Measurements from ENCODE around the gene COL18A1. TPM values are rescaled to one million over a fixed set of nuclear protein-coding genes. Genes with fewer than 3 reads are reported as not detected.

COL18A1 gene
- polyA plus RNA-seq, 1 of the 3 experiments (the other 2 are of a cell fraction): 118 TPM

DNA sequence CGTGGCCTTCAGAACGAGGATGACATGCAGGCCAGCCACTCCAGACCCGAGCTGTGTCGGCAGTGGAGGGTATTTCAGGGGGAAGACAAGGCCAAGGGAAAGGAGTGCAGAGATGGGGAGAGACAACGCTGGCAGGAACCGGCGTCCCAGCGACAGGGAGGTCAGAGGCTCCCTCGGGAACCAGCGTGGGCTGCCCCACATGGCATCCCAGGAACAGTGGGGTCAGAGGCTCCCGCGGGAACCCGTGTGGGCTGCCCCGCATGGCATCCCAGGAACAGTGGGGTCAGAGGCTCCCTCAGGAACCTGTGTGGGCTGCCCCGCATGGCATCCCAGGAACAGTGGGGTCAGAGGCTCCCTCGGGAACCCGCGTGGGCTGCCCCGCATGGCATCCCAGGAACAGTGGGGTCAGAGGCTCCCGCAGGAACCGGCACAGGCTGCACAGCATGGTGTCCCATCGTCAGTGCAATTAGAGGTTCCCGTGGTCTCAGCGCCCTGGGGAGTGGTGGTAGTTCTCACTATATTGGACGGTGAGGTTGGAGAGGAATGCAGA is 94.3 kb downstream of the COL18A1 start:
- CTCF ChIA-PET: no interaction called here

More for the DNA sequence above, 94.3 kb downstream of the COL18A1 start:
- H3K9ac ChIP-seq: no peak overlapping the region
- no peak overlapping the region for H3K27ac ChIP-seq (ENCODE audit: low read depth in 2 of 2, low read length in 1 of 2)
- no peak overlapping the region for H3K4me2 ChIP-seq
- no peaks in the 10 kb centered on the region for H3K79me2 ChIP-seq (ENCODE audit: insufficient read depth)
- no peaks in the 10 kb centered on the region for H3K9me2 ChIP-seq
- no peak overlapping the region for H3K4me3 ChIP-seq (ENCODE audit: low read depth in 2 of 2, low read length in 1 of 2)
- H3K4me1 ChIP-seq (ENCODE audit: control insufficient read depth in 1 of 2, insufficient read depth in 2 of 2, low read depth in 1 of 2, low read length in 1 of 2): no peaks in the 10 kb centered on the region
- WGBS (ENCODE audit: low lambda C conversion rate): 81% methylated on average over 19 of the region's 25 CpGs
- H3F3A ChIP-seq (replicated peaks; ENCODE audit: insufficient read depth): peaks cover 5% of the 10 kb centered on the region
- TF ChIP-seq SMC3 (IDR thresholded peaks at IDR 0.05; ENCODE audit: low read depth, low read length) (no peak), RFX5 (IDR thresholded peaks at IDR 0.05; ENCODE audit: low read length) (no peak), FOXJ3 (CRISPR knock-in tag; IDR thresholded peaks at IDR 0.05) (no peak), CHD2 (IDR thresholded peaks at IDR 0.05; ENCODE audit: low read length, partially characterized antibody) (no peak), EZH2phosphoT487 (IDR thresholded peaks at IDR 0.05; ENCODE audit: borderline replicate concordance, low read depth) (no peak)
- TF ChIP-seq, protein P1, sequence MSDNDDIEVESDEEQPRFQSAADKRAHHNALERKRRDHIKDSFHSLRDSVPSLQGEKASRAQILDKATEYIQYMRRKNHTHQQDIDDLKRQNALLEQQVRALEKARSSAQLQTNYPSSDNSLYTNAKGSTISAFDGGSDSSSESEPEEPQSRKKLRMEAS (IDR thresholded peaks at IDR 0.05; ENCODE audit: low read depth): no peak
- TF ChIP-seq, protein P2, sequence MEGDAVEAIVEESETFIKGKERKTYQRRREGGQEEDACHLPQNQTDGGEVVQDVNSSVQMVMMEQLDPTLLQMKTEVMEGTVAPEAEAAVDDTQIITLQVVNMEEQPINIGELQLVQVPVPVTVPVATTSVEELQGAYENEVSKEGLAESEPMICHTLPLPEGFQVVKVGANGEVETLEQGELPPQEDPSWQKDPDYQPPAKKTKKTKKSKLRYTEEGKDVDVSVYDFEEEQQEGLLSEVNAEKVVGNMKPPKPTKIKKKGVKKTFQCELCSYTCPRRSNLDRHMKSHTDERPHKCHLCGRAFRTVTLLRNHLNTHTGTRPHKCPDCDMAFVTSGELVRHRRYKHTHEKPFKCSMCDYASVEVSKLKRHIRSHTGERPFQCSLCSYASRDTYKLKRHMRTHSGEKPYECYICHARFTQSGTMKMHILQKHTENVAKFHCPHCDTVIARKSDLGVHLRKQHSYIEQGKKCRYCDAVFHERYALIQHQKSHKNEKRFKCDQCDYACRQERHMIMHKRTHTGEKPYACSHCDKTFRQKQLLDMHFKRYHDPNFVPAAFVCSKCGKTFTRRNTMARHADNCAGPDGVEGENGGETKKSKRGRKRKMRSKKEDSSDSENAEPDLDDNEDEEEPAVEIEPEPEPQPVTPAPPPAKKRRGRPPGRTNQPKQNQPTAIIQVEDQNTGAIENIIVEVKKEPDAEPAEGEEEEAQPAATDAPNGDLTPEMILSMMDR (IDR thresholded peaks at IDR 0.05): no peak
- TF ChIP-seq, protein P3, sequence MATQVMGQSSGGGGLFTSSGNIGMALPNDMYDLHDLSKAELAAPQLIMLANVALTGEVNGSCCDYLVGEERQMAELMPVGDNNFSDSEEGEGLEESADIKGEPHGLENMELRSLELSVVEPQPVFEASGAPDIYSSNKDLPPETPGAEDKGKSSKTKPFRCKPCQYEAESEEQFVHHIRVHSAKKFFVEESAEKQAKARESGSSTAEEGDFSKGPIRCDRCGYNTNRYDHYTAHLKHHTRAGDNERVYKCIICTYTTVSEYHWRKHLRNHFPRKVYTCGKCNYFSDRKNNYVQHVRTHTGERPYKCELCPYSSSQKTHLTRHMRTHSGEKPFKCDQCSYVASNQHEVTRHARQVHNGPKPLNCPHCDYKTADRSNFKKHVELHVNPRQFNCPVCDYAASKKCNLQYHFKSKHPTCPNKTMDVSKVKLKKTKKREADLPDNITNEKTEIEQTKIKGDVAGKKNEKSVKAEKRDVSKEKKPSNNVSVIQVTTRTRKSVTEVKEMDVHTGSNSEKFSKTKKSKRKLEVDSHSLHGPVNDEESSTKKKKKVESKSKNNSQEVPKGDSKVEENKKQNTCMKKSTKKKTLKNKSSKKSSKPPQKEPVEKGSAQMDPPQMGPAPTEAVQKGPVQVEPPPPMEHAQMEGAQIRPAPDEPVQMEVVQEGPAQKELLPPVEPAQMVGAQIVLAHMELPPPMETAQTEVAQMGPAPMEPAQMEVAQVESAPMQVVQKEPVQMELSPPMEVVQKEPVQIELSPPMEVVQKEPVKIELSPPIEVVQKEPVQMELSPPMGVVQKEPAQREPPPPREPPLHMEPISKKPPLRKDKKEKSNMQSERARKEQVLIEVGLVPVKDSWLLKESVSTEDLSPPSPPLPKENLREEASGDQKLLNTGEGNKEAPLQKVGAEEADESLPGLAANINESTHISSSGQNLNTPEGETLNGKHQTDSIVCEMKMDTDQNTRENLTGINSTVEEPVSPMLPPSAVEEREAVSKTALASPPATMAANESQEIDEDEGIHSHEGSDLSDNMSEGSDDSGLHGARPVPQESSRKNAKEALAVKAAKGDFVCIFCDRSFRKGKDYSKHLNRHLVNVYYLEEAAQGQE (IDR thresholded peaks at IDR 0.05; ENCODE audit: low read depth, low read length): no peak
- TF ChIP-seq, protein P4, sequence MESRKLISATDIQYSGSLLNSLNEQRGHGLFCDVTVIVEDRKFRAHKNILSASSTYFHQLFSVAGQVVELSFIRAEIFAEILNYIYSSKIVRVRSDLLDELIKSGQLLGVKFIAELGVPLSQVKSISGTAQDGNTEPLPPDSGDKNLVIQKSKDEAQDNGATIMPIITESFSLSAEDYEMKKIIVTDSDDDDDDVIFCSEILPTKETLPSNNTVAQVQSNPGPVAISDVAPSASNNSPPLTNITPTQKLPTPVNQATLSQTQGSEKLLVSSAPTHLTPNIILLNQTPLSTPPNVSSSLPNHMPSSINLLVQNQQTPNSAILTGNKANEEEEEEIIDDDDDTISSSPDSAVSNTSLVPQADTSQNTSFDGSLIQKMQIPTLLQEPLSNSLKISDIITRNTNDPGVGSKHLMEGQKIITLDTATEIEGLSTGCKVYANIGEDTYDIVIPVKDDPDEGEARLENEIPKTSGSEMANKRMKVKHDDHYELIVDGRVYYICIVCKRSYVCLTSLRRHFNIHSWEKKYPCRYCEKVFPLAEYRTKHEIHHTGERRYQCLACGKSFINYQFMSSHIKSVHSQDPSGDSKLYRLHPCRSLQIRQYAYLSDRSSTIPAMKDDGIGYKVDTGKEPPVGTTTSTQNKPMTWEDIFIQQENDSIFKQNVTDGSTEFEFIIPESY (IDR thresholded peaks at IDR 0.05; ENCODE audit: borderline replicate concordance, low read depth): no peak
- POLR2A ChIA-PET: no interaction called here
- no peaks in the 10 kb centered on the region for H3K27me3 ChIP-seq (ENCODE audit: insufficient read depth)
- H3K36me3 ChIP-seq (replicated peaks in 1 of 2; ENCODE audit: control insufficient read depth in 1 of 2, insufficient read depth in 2 of 2, low read length in 1 of 2): peaks cover 5 to 33% of the 10 kb centered on the region in 2 experiments
- no peaks in the 10 kb centered on the region for H3K9me3 ChIP-seq
- DNase-seq: no peak
- no peak overlapping the region for H2AFZ ChIP-seq (ENCODE audit: low read depth)
- no peaks in the 10 kb centered on the region for H4K20me1 ChIP-seq (ENCODE audit: insufficient read depth)
